ENCODE measurements around the gene SLAMF8.

Gene SLAMF8

DNA sequence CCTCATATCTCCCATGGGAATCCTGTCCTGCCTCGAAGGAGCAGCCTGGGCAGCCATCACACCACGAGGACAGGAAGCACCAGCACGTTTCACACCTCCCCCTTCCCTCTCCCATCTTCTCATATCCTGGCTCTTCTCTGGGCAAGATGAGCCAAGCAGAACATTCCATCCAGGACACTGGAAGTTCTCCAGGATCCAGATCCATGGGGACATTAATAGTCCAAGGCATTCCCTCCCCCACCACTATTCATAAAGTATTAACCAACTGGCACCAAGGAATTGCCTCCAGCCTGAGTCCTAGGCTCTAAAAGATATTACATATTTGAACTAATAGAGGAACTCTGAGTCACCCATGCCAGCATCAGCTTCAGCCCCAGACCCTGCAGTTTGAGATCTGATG is 8.7 kb downstream of the SLAMF8 start:
- H3K27ac ChIP-seq, result no peak overlapping the region
- TF ChIP-seq, protein P1, sequence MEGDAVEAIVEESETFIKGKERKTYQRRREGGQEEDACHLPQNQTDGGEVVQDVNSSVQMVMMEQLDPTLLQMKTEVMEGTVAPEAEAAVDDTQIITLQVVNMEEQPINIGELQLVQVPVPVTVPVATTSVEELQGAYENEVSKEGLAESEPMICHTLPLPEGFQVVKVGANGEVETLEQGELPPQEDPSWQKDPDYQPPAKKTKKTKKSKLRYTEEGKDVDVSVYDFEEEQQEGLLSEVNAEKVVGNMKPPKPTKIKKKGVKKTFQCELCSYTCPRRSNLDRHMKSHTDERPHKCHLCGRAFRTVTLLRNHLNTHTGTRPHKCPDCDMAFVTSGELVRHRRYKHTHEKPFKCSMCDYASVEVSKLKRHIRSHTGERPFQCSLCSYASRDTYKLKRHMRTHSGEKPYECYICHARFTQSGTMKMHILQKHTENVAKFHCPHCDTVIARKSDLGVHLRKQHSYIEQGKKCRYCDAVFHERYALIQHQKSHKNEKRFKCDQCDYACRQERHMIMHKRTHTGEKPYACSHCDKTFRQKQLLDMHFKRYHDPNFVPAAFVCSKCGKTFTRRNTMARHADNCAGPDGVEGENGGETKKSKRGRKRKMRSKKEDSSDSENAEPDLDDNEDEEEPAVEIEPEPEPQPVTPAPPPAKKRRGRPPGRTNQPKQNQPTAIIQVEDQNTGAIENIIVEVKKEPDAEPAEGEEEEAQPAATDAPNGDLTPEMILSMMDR (IDR thresholded peaks at IDR 0.05), result no peak
- H3K4me3 ChIP-seq, result no peak overlapping the region
- DNase-seq (ENCODE audit: low spot score), result no peak

DNA sequence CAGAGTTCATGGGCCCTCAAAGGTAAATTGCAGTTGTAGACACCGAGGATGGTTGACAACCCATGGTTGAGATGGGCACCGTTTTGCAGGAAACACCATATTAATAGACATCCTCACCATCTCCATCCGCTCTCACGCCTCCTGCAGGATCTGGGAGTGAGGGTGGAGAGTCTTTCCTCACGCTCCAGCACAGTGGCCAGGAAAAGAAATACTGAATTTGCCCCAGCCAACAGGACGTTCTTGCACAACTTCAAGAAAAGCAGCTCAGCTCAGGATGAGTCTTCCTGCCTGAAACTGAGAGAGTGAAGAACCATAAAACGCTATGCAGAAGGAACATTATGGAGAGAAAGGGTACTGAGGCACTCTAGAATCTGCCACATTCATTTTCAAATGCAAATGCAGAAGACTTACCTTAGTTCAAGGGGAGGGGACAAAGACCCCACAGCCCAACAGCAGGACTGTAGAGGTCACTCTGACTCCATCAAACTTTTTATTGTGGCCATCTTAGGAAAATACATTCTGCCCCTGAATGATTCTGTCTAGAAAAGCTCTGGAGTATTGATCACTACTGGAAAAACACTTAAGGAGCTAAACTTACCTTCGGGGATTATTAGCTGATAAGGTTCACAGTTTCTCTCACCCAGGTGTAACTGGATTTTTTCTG is 9.3 kb downstream of the SLAMF8 start:
- no peak overlapping the region for H3K27ac ChIP-seq
- DNase-seq (ENCODE audit: low spot score), result no peak
- H3K4me3 ChIP-seq, result no peak overlapping the region
- TF ChIP-seq, protein P1 (IDR thresholded peaks at IDR 0.05), result no peak

DNA sequence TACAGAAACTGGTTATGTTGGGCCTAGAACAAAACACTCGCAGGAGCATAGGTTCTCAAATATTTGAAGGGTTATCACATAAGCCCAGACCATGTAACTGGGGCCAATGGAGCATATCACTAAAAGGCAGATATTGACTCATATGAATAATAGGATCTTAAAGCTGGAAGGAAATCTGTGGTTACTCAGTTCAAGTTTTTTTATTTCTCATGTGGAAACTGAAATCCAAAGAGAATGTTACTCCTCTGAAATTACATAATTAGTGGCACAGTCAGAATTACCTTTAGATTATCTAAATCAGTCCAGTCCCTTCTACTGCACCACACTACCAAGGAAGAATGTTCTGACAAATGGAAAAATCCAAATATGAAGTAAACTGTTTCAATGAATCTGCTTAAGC is 12.0 kb downstream of the SLAMF8 start:
- no peak for DNase-seq (ENCODE audit: low spot score)
- Histone ChIP-seq H3K4me3 (no peak overlapping the region), H3K27ac (no peak overlapping the region)
- TF ChIP-seq, protein P1 (IDR thresholded peaks at IDR 0.05), result no peak

DNA sequence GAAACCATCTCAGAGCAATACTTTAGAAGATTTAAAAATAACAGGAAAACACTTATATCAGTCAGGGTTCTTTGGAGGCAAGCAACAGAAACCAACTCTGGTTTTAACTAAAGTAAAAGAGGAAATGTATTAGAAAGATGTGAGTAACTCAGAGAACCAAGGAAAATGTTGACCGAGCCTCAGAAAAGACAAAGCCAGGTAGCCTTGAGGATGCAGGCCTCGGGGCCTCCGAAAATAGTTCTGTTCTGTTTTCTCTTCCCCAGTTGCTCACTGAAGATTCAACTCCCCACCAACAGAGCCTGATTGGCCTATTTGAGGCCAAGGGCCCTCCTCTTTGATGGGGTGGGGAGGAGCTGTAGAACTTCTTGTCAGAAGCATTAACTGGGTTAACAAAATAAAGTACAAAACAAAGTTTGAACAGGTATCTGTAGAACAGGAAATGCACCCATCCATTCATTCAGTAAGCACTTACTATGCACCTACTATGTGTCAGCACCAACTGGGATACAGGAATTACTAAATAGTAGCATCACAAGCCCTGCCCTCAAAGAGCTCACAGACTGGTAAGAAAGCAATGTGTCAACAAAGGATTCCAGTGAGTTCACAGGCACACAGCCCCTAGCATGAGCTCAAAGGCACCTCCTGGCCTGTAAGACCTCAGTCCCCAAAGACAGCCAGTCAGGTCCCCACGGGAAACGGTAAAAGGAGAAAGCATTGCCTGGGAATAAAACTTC is 12.6 kb downstream of the SLAMF8 start:
- TF ChIP-seq, protein P1 (IDR thresholded peaks at IDR 0.05), result no peak
- DNase-seq (ENCODE audit: low spot score), result no peak
- Histone ChIP-seq H3K4me3 (no peak overlapping the region), H3K27ac (no peak overlapping the region)

DNA sequence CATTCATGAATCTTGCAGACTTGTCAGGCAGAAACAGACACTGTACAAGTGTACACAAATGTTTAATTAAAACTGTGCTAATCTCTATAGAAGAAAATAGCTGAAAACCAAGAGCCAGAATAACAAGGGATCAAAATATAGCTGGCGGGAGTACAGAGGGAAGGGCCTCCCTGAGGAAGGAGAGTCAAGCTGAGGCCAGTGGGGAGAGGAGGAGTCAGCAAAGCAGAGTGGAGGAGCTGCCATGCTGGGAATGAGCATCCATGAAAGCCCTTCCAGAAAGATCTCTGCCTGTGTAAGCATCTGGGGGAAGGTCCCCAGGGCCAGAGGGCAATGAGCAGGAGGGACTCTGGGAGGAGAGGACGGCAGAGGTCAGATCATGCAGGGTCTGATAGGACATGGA is 15.1 kb downstream of the SLAMF8 start:
- Histone ChIP-seq H3K27ac (no peak overlapping the region), H3K4me3 (no peak overlapping the region)
- TF ChIP-seq, protein P1 (IDR thresholded peaks at IDR 0.05), result no peak
- no peak for DNase-seq (ENCODE audit: low spot score)

DNA sequence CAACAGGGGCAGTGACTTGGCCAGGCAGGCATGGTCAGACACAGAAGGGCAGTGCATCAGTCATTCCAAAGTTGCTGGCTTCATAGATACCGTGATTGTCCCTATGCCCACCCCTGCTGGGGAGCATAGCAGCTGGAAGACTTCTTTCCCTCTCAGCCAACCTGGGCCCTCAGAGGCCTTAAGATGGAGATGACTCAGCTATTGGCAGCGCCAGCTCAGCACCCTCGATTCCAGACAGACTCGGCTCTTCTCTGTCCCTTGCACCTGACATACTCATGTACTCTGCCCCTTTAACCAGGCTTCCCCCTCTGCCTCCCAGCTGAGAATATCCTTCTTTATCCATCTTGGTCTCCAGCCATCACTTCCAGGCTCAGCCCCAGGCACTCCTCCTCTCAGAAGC is 16.8 kb downstream of the SLAMF8 start:
- Histone ChIP-seq H3K4me3 (no peak overlapping the region), H3K27ac (no peak overlapping the region)
- TF ChIP-seq, protein P1 (IDR thresholded peaks at IDR 0.05), result no peak
- DNase-seq (ENCODE audit: low spot score), result no peak
